H1 (cell line): ENCODE measurements around the gene PKN1. TPM values are rescaled to one million over a fixed set of nuclear protein-coding genes. Genes with fewer than 3 reads are reported as not detected.

Source experiments
- CTCF ChIA-PET: fragments of 300-600 bp; sonication (Branson Sonifier 250); formaldehyde crosslinking; loops from one replicate; lab custom pipeline; 2021; ENCODE audit not compliant: partially characterized antibody; lab: Charles Lee
- POLR2A ChIA-PET: fragments of 300-600 bp; sonication (Branson Sonifier 250); formaldehyde crosslinking; loops from one replicate; lab custom pipeline; 2021; ENCODE audit warnings: inconsistent platforms; ENCODE audit not compliant: partially characterized antibody; lab: Charles Lee
- DNase-seq, 2 experiments: peaks; one replicate each; pipeline versions ENCODE4 v3.0.0 to v3.0.0-alpha.2; 2010 to 2022; ENCODE audit warnings: low spot score in 2 of 2, low read depth in 1 of 2, mixed read lengths in 1 of 2
- FAIRE-seq: peaks from 2 replicates; lab custom pipeline; 2011; peaks lifted over from hg19 to GRCh38; lab: Jason Lieb, UNC
- H2AFZ ChIP-seq: 2 replicates; pipeline ENCODE4 v1.8.1; 2012; ENCODE audit warnings: low read length, inconsistent platforms
- H2AK5ac ChIP-seq: 2 replicates; pipeline ENCODE4 v1.6.1; 2013; ENCODE audit warnings: low read depth, low read length
- H2BK120ac ChIP-seq: replicated peaks from 2 replicates; pipeline ENCODE3; 2013; ENCODE audit warnings: low read depth, low read length, inconsistent platforms
- H2BK12ac ChIP-seq: 2 replicates; pipeline ENCODE4 v1.6.1; 2013; ENCODE audit warnings: low read depth, low read length
- H2BK15ac ChIP-seq: 2 replicates; pipeline ENCODE4 v1.6.1; 2013; ENCODE audit warnings: low read length
- H2BK20ac ChIP-seq: 2 replicates; pipeline ENCODE4 v1.6.1; 2013; ENCODE audit warnings: low read length
- H2BK5ac ChIP-seq: 2 replicates; pipeline ENCODE4 v1.6.1; 2013; ENCODE audit warnings: low read depth, low read length
- H3K14ac ChIP-seq: 2 replicates; pipeline ENCODE4 v1.6.1; 2013; ENCODE audit warnings: inconsistent platforms; ENCODE audit not compliant: insufficient read length
- H3K18ac ChIP-seq: 2 replicates; pipeline ENCODE4 v1.6.1; 2013; ENCODE audit warnings: low read length; ENCODE audit errors: extremely low read depth
- H3K23ac ChIP-seq: 2 replicates; pipeline ENCODE4 v1.6.1; 2013; ENCODE audit warnings: inconsistent platforms; ENCODE audit not compliant: insufficient read length
- H3K23me2 ChIP-seq: 2 replicates; pipeline ENCODE4 v1.6.1; 2013; ENCODE audit warnings: low read depth, low read length
- H3K27ac ChIP-seq: 2 replicates; pipeline ENCODE4 v1.6.1; 2011; ENCODE audit warnings: low read depth, low read length, inconsistent platforms
- H3K27me3 ChIP-seq, 4 experiments: replicated peaks in 1 of 4; 1 replicate in 1 of 4; 2 replicates in 3 of 4; pipeline versions ENCODE4 v1.6.1 to v1.8.1; 2011 to 2013; ENCODE audit warnings: low read length in 3 of 4, mild to moderate bottlenecking in 3 of 4, inconsistent platforms in 2 of 4, mixed read lengths in 2 of 4, moderate library complexity in 1 of 4; ENCODE audit not compliant: control insufficient read depth in 3 of 4, insufficient read depth in 3 of 4; ENCODE audit errors: extremely low read depth in 1 of 4
- H3K36me3 ChIP-seq, 4 experiments: 2 replicates each; pipeline versions ENCODE4 v1.6.1 to v1.8.1; 2011 to 2013; ENCODE audit warnings: mild to moderate bottlenecking in 4 of 4, low read length in 3 of 4, moderate library complexity in 2 of 4, control low read depth in 1 of 4, inconsistent platforms in 1 of 4; ENCODE audit not compliant: insufficient read depth in 4 of 4, control insufficient read depth in 2 of 4
- H3K4ac ChIP-seq: replicated peaks from 2 replicates; pipeline ENCODE3; 2013; ENCODE audit warnings: low read length, low read depth, mixed read lengths, inconsistent platforms; ENCODE audit not compliant: insufficient read length
- H3K4me1 ChIP-seq, 4 experiments: replicated peaks in 1 of 4; 1 replicate in 1 of 4; 2 replicates in 3 of 4; pipeline versions ENCODE4 v1.6.1 to v1.8.1; 2011 to 2013; ENCODE audit warnings: low read length in 3 of 4, inconsistent platforms in 2 of 4, mixed read lengths in 1 of 4; ENCODE audit not compliant: insufficient read depth in 4 of 4, control insufficient read depth in 3 of 4
- H3K4me2 ChIP-seq, 2 experiments: 2 replicates each; pipeline versions ENCODE4 v1.6.1 to v1.8.1; 2011 to 2013; ENCODE audit warnings: low read depth in 2 of 2, low read length in 2 of 2, control low read depth in 1 of 2, inconsistent platforms in 1 of 2, mild to moderate bottlenecking in 1 of 2; ENCODE audit not compliant: insufficient read depth in 1 of 2
- H3K4me3 ChIP-seq, 4 experiments: fragments of 200-600, 300-600 bp in 1 of 4; sonication (generic), shearing (Covaris generic), sonication (Bioruptor Twin) in 1 of 4; 2 replicates each; pipeline versions ENCODE4 v1.5.1 to v1.8.1; 2011 to 2016; ENCODE audit warnings: low read length in 4 of 4, low read depth in 3 of 4, control low read depth in 2 of 4, inconsistent platforms in 2 of 4, mild to moderate bottlenecking in 2 of 4, mixed read lengths in 1 of 4, moderate library complexity in 1 of 4; ENCODE audit not compliant: insufficient read depth in 2 of 4; ENCODE audit errors: extremely low read depth in 1 of 4
- H3K56ac ChIP-seq: replicated peaks from 2 replicates; pipeline ENCODE3; 2013; ENCODE audit warnings: low read depth, mild to moderate bottlenecking, mixed read lengths, low read length, inconsistent platforms; ENCODE audit not compliant: insufficient read length
- H3K79me1 ChIP-seq: 2 replicates; pipeline ENCODE4 v1.6.1; 2013; ENCODE audit warnings: low read depth, low read length, control low read depth
- H3K79me2 ChIP-seq, 2 experiments: 2 replicates each; pipeline versions ENCODE4 v1.6.1 to v1.8.1; 2012 to 2013; ENCODE audit warnings: low read length in 2 of 2, mild to moderate bottlenecking in 2 of 2, inconsistent platforms in 1 of 2; ENCODE audit not compliant: insufficient read depth in 2 of 2, control insufficient read depth in 1 of 2
- H3K9ac ChIP-seq, 4 experiments: replicated peaks in 1 of 4; 1 replicate in 1 of 4; 2 replicates in 3 of 4; pipeline versions ENCODE4 v1.6.1 to v1.8.1; 2011 to 2013; ENCODE audit warnings: low read depth in 3 of 4, low read length in 3 of 4, control low read depth in 2 of 4, mild to moderate bottlenecking in 2 of 4, moderate library complexity in 2 of 4, inconsistent platforms in 1 of 4; ENCODE audit errors: extremely low read depth in 1 of 4
- H3K9me3 ChIP-seq, 2 experiments: 2 replicates each; pipeline versions ENCODE4 v1.6.1 to v1.8.1; 2012 to 2013; ENCODE audit warnings: mild to moderate bottlenecking in 2 of 2, moderate library complexity in 2 of 2, control low read depth in 1 of 2, inconsistent platforms in 1 of 2, low read depth in 1 of 2, low read length in 1 of 2, mixed read lengths in 1 of 2; ENCODE audit not compliant: insufficient read depth in 2 of 2
- H4K20me1 ChIP-seq, 2 experiments: replicated peaks in 1 of 2; 2 replicates each; pipeline versions ENCODE3 to v1.8.1; 2011 to 2013; ENCODE audit warnings: inconsistent platforms in 2 of 2, low read length in 2 of 2, mild to moderate bottlenecking in 1 of 2; ENCODE audit not compliant: insufficient read depth in 2 of 2, control insufficient read depth in 1 of 2
- H4K5ac ChIP-seq: 2 replicates; pipeline ENCODE4 v1.6.1; 2013; ENCODE audit warnings: low read length, low read depth, mixed read lengths, inconsistent platforms; ENCODE audit not compliant: insufficient read length
- H4K8ac ChIP-seq: 2 replicates; pipeline ENCODE4 v1.8.0; 2013; ENCODE audit warnings: mild to moderate bottlenecking, moderate library complexity, low read length, inconsistent platforms; ENCODE audit not compliant: insufficient read depth; ENCODE audit errors: extremely low read depth
- H4K91ac ChIP-seq: replicated peaks from 2 replicates; pipeline ENCODE3; 2013; ENCODE audit warnings: low read length, mixed read lengths, inconsistent platforms; ENCODE audit not compliant: insufficient read length
- CREB1 ChIP-seq: IDR thresholded peaks from 2 replicates; pipeline ENCODE4 v1.6.1; 2012; ENCODE audit warnings: inconsistent platforms
- HDAC6 ChIP-seq: IDR thresholded peaks from one replicate; pipeline ENCODE4 v1.7.1; 2012; ENCODE audit warnings: low read depth, mild to moderate bottlenecking, inconsistent platforms, low read length, moderate library complexity
- JUN ChIP-seq: IDR thresholded peaks from 2 replicates; pipeline ENCODE4 v1.6.1; 2011; ENCODE audit warnings: low read depth, mild to moderate bottlenecking, improper control_type of control experiment, low read length
- KDM5A ChIP-seq: fragments of 200-600 bp; IDR thresholded peaks from 2 replicates; pipeline ENCODE4 v1.7.1; 2012; ENCODE audit warnings: mild to moderate bottlenecking, low read length, inconsistent platforms, mixed read lengths
- RAD21 ChIP-seq, 2 experiments: IDR thresholded peaks in 1 of 2; conservative IDR thresholded peaks in 1 of 2; 2 replicates each; pipeline ENCODE4 v1.6.1; 2011; ENCODE audit warnings: low read depth in 2 of 2, low read length in 2 of 2, improper control_type of control experiment in 1 of 2, inconsistent platforms in 1 of 2, mild to moderate bottlenecking in 1 of 2, moderate library complexity in 1 of 2
- SIN3A ChIP-seq, 2 experiments: IDR thresholded peaks in 1 of 2; conservative IDR thresholded peaks in 1 of 2; 2 replicates each; pipeline ENCODE4 v1.6.1; 2011 to 2012; ENCODE audit warnings: low read length in 2 of 2, improper control_type of control experiment in 1 of 2, low read depth in 1 of 2, mild to moderate bottlenecking in 1 of 2
- SIX5 ChIP-seq: IDR thresholded peaks from 2 replicates; pipeline ENCODE4 v1.6.1; 2011; ENCODE audit warnings: mild to moderate bottlenecking, low read depth, low read length
- TBP ChIP-seq: IDR thresholded peaks from 2 replicates; pipeline ENCODE4 v1.6.1; 2011; ENCODE audit warnings: low read depth, low read length, improper control_type of control experiment
- WGBS, 2 experiments: shearing (Covaris generic) in 1 of 2; methylation state at CpG; one replicate each; pipeline versions ENCODE4 v1.1.6 to v1.1.7; 2013 to 2015; ENCODE audit warnings: low lambda C conversion rate in 2 of 2, mixed read lengths in 2 of 2, inconsistent platforms in 1 of 2, low coverage in 1 of 2, missing lambda C conversion rate in 1 of 2; ENCODE audit not compliant: insufficient replicate concordance in 2 of 2, insufficient coverage in 1 of 2, insufficient read length in 1 of 2; ENCODE audit errors: extremely low coverage in 1 of 2, missing lambda C conversion rate in 1 of 2; 5-methylcytosine and 5-hydroxymethylcytosine counted together
- polyA plus RNA-seq, 7 experiments: library from polyadenylated mRNA; depleted of rRNA in 3 of 7; stranded (reverse) in 5 of 7; unstranded in 2 of 7; fragments of >200 nt in 5 of 7; fragments of 200-250 nt in 2 of 7; gene quantifications; 1 replicate in 5 of 7; 2 replicates in 1 of 7; 4 replicates in 1 of 7; pipeline versions ENCODE4 v1.2.1 to v1.2.3, GENCODE V29; 2011 to 2013; ENCODE audit warnings: missing spikeins in 2 of 7, mixed read lengths in 2 of 7
- total RNA-seq: library from RNA; stranded (reverse); fragmentation: NEBNext Ultra II Directional; extraction: Animal tissue kit (Norgen Biotek cat#: 25700); gene quantifications from 2 replicates; pipeline ENCODE4 v1.2.1, GENCODE V29; 2021

PKN1 gene
- total and polyA plus RNA-seq, 2 of the 8 experiments (the other 6 are each of a cell fraction or from before 2014, with no cell fraction given), result 65.2 to 162 TPM

GRCh38 chr19:14497228-14497921 lies 64.3 kb downstream of the PKN1 start:
- H2BK12ac ChIP-seq, result peak overlapping the region; percentile 2
- H3K9ac ChIP-seq, result peak overlapping the region in 1 of 4 experiments; percentile 40; a peak in 1 of 7 replicates
- CTCF ChIA-PET, result interaction anchor here (1.1 to 3.8 kb wide), 5 partner anchors 9 to 59 kb away, joined by 3 to 24 read pairs (median 7); no protein-coding TSS in a partner anchor
- H3K79me1 ChIP-seq, result peaks cover 3% of the 10 kb centered on the region
- peak overlapping the region; percentile 80 for H2BK20ac ChIP-seq
- no peak overlapping the region for H3K4ac ChIP-seq
- peak overlapping the region; percentile 88; the same call in 1 of the 2 replicates for H2BK15ac ChIP-seq
- peaks cover 0 to 8% of the 10 kb centered on the region in 2 experiments for H4K20me1 ChIP-seq
- H2AK5ac ChIP-seq, result peak overlapping the region; percentile 82
- no peaks in the 10 kb centered on the region for H3K9me3 ChIP-seq
- WGBS, 2 experiments, result 78% methylated on average over 4 of the region's 6 CpGs; no CpG with 5 or more reads in 1 of the 2 experiments
- H3K4me1 ChIP-seq, result peaks cover 0 to 13% (median 6%) of the 10 kb centered on the region in 4 experiments; a peak in 6 of 7 replicates
- H4K91ac ChIP-seq, result peak overlapping the region; percentile 86
- no peaks in the 10 kb centered on the region for H3K27me3 ChIP-seq
- DNase-seq (no peak), FAIRE-seq (no peak)
- no peak overlapping the region for H4K5ac ChIP-seq
- H3K4me2 ChIP-seq, result peak overlapping the region in 1 of 2 experiments; percentile 21; a peak in 1 of 4 replicates
- no peak overlapping the region for H3K14ac ChIP-seq
- H3K56ac ChIP-seq, result no peak overlapping the region
- peaks cover 0 to 11% of the 10 kb centered on the region in 2 experiments; a peak in 2 of 4 replicates for H3K79me2 ChIP-seq
- POLR2A ChIA-PET, result interaction anchor here (0.6 to 6.0 kb wide), 9 partner anchors 9 to 969 kb away, joined by 3 to 45 read pairs (median 4); partner anchors contain the start of genes DNAJB1 and PTGER1
- no peaks in the 10 kb centered on the region for H3K36me3 ChIP-seq
- peak overlapping the region; percentile 19; the same call in 1 of the 2 replicates for H4K8ac ChIP-seq
- H2BK5ac ChIP-seq, result no peak overlapping the region
- no peak overlapping the region for H3K23ac ChIP-seq
- no peak overlapping the region for H3K27ac ChIP-seq
- H2BK120ac ChIP-seq, result no peak overlapping the region
- TF ChIP-seq RAD21 (IDR thresholded peaks at IDR 0.05 in 1 of 2, conservative IDR thresholded peaks at IDR 0.05 in 1 of 2; ENCODE audit: low read depth in 2 of 2, low read length in 2 of 2) (no peak), HDAC6 (no peak), CREB1 (no peak), TBP (no peak), SIX5 (peak; percentile 25; the same call in 1 of the 2 replicates), KDM5A (no peak), SIN3A (conservative IDR thresholded peaks at IDR 0.05 in 1 of 2, IDR thresholded peaks at IDR 0.05 in 1 of 2; ENCODE audit: low read depth in 1 of 2, low read length in 2 of 2) (no peak), JUN (no peak)
- no peak overlapping the region for H3K4me3 ChIP-seq
- peaks cover 7% of the 10 kb centered on the region; the same call in 1 of the 2 replicates for H3K23me2 ChIP-seq
- H3K18ac ChIP-seq, result no peak overlapping the region
- peak overlapping the region; percentile 36; the same call in 1 of the 2 replicates for H2AFZ ChIP-seq
